ENCODE measurements around the gene R3HCC1L. TPM values are rescaled to one million over a fixed set of nuclear protein-coding genes. Genes with fewer than 3 reads are reported as not detected.

R3HCC1L gene
- polyA plus RNA-seq, 1 donor from 2014 or later = 12.8 TPM

DNA sequence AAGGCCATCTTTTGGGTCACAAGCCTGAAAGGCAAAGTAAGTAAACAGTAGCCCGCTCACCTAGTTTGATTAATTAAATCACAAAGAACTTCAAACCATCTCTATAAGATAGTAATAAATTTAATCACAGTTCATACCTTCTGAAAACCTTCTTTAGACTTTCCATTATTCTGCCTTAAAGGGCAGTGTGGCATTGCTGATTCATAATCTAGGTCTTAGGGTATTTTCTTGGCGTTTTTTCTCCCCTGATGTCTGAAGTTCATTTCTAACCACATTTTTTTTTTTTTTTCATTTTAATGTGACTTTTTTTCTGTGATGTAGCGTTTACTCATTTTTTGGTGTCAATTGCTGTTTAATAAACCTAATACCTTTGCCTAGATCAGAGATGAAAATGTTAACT, 106.1 kb downstream of the R3HCC1L start:
- Histone ChIP-seq H3K79me2 (replicated peaks; ENCODE audit: insufficient read depth, low read length) (no peaks in the 10 kb centered on the region), H3K27ac (ENCODE audit: low read length) (no peak overlapping the region), H3K36me3 (ENCODE audit: insufficient read depth, low read length) (no peaks in the 10 kb centered on the region), H3K9ac (ENCODE audit: low read length) (no peak overlapping the region), H3K4me2 (ENCODE audit: low read length) (no peak overlapping the region), H4K20me1 (ENCODE audit: insufficient read depth) (no peaks in the 10 kb centered on the region), H3K9me2 (ENCODE audit: insufficient read depth, low read length) (no peaks in the 10 kb centered on the region), H3K4me3 (ENCODE audit: low read length) (no peak overlapping the region), H3F3A (ENCODE audit: insufficient read depth, low read length, poor library complexity, severe bottlenecking) (no peaks in the 10 kb centered on the region), H2AFZ (ENCODE audit: low read depth, low read length) (no peak overlapping the region), H3K27me3 (ENCODE audit: insufficient read depth, low read depth, low read length) (no peaks in the 10 kb centered on the region), H3K9me3 (ENCODE audit: low read length) (no peaks in the 10 kb centered on the region)
- TF ChIP-seq EZH2 (IDR thresholded peaks at IDR 0.05; ENCODE audit: borderline replicate concordance, insufficient read depth, low read length, poor library complexity, severe bottlenecking) (no peak), MXI1 (conservative IDR thresholded peaks at IDR 0.05; ENCODE audit: poor library complexity, severe bottlenecking) (no peak), TAF1 (IDR thresholded peaks at IDR 0.05; ENCODE audit: low read depth) (no peak), SMC3 (conservative IDR thresholded peaks at IDR 0.05; ENCODE audit: poor library complexity) (no peak), RAD21 (conservative IDR thresholded peaks at IDR 0.05) (no peak), POLR2AphosphoS5 (IDR thresholded peaks at IDR 0.05) (no peak), EP300 (conservative IDR thresholded peaks at IDR 0.05; ENCODE audit: poor library complexity, severe bottlenecking) (no peak)
- TF ChIP-seq, protein P1, sequence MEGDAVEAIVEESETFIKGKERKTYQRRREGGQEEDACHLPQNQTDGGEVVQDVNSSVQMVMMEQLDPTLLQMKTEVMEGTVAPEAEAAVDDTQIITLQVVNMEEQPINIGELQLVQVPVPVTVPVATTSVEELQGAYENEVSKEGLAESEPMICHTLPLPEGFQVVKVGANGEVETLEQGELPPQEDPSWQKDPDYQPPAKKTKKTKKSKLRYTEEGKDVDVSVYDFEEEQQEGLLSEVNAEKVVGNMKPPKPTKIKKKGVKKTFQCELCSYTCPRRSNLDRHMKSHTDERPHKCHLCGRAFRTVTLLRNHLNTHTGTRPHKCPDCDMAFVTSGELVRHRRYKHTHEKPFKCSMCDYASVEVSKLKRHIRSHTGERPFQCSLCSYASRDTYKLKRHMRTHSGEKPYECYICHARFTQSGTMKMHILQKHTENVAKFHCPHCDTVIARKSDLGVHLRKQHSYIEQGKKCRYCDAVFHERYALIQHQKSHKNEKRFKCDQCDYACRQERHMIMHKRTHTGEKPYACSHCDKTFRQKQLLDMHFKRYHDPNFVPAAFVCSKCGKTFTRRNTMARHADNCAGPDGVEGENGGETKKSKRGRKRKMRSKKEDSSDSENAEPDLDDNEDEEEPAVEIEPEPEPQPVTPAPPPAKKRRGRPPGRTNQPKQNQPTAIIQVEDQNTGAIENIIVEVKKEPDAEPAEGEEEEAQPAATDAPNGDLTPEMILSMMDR (IDR thresholded peaks at IDR 0.05; ENCODE audit: poor library complexity, severe bottlenecking) = no peak
- TF ChIP-seq, protein P2, sequence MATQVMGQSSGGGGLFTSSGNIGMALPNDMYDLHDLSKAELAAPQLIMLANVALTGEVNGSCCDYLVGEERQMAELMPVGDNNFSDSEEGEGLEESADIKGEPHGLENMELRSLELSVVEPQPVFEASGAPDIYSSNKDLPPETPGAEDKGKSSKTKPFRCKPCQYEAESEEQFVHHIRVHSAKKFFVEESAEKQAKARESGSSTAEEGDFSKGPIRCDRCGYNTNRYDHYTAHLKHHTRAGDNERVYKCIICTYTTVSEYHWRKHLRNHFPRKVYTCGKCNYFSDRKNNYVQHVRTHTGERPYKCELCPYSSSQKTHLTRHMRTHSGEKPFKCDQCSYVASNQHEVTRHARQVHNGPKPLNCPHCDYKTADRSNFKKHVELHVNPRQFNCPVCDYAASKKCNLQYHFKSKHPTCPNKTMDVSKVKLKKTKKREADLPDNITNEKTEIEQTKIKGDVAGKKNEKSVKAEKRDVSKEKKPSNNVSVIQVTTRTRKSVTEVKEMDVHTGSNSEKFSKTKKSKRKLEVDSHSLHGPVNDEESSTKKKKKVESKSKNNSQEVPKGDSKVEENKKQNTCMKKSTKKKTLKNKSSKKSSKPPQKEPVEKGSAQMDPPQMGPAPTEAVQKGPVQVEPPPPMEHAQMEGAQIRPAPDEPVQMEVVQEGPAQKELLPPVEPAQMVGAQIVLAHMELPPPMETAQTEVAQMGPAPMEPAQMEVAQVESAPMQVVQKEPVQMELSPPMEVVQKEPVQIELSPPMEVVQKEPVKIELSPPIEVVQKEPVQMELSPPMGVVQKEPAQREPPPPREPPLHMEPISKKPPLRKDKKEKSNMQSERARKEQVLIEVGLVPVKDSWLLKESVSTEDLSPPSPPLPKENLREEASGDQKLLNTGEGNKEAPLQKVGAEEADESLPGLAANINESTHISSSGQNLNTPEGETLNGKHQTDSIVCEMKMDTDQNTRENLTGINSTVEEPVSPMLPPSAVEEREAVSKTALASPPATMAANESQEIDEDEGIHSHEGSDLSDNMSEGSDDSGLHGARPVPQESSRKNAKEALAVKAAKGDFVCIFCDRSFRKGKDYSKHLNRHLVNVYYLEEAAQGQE (IDR thresholded peaks at IDR 0.05; ENCODE audit: borderline replicate concordance) = no peak

DNA sequence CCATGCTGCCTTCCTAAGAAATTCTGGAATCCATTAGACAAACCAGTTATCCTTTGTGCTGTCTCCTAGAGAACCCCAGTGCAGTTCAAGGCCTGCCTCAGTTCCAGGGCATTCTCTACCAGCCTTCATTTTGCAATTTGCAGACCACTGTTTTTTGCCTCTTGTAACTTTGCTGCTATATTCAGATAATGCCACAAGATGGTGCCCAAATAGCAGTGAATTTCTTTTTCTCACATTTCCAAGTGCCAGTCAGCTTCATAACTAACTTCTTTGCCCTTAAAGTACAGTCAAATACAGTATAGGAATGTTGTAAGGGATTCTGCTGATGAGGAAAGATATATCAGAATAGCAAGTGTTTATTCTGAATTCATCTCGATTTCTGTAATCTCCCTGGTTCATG, 108.4 kb downstream of the R3HCC1L start:
- H3K27ac ChIP-seq (ENCODE audit: low read length) = no peak overlapping the region

More for the DNA sequence above, 108.4 kb downstream of the R3HCC1L start:
- Histone ChIP-seq H3K9me3 (ENCODE audit: low read length) (no peaks in the 10 kb centered on the region), H2AFZ (ENCODE audit: low read depth, low read length) (no peak overlapping the region), H3K9ac (ENCODE audit: low read length) (no peak overlapping the region), H3F3A (ENCODE audit: insufficient read depth, low read length, poor library complexity, severe bottlenecking) (no peaks in the 10 kb centered on the region), H3K9me2 (ENCODE audit: insufficient read depth, low read length) (no peaks in the 10 kb centered on the region), H3K36me3 (ENCODE audit: insufficient read depth, low read length) (no peaks in the 10 kb centered on the region), H4K20me1 (ENCODE audit: insufficient read depth) (no peaks in the 10 kb centered on the region), H3K4me3 (ENCODE audit: low read length) (no peak overlapping the region), H3K79me2 (replicated peaks; ENCODE audit: insufficient read depth, low read length) (no peaks in the 10 kb centered on the region), H3K27me3 (ENCODE audit: insufficient read depth, low read depth, low read length) (no peaks in the 10 kb centered on the region), H3K4me2 (ENCODE audit: low read length) (no peak overlapping the region)
- TF ChIP-seq EZH2 (IDR thresholded peaks at IDR 0.05; ENCODE audit: borderline replicate concordance, insufficient read depth, low read length, poor library complexity, severe bottlenecking) (no peak), EP300 (conservative IDR thresholded peaks at IDR 0.05; ENCODE audit: poor library complexity, severe bottlenecking) (no peak), MXI1 (conservative IDR thresholded peaks at IDR 0.05; ENCODE audit: poor library complexity, severe bottlenecking) (no peak), RAD21 (conservative IDR thresholded peaks at IDR 0.05) (peak; percentile 91), TAF1 (IDR thresholded peaks at IDR 0.05; ENCODE audit: low read depth) (no peak), SMC3 (conservative IDR thresholded peaks at IDR 0.05; ENCODE audit: poor library complexity) (peak; percentile 90)
- TF ChIP-seq, protein P1 (IDR thresholded peaks at IDR 0.05; ENCODE audit: poor library complexity, severe bottlenecking) = peak; percentile 86
- TF ChIP-seq, protein P2 (IDR thresholded peaks at IDR 0.05; ENCODE audit: borderline replicate concordance) = no peak

Measured in neural cell (in vitro differentiated cells).